SU-DHL-6 (cell line): ENCODE measurements around the gene GJA3.

Experiments
- H2AFZ ChIP-seq: fragments of 200-600 bp; sonication (generic); 2 replicates; pipeline ENCODE4 v1.6.1; 2014; ENCODE audit warnings: low read depth, mild to moderate bottlenecking, moderate library complexity, mixed read lengths, antibody characterized with exemption, low read length; ENCODE audit not compliant: severe bottlenecking
- H3F3A ChIP-seq: fragments of 200-600 bp; shearing (Covaris generic); 2 replicates; pipeline ENCODE4 v1.6.0; 2016; ENCODE audit warnings: antibody characterized with exemption, mild to moderate bottlenecking; ENCODE audit not compliant: insufficient read depth
- H3K27ac ChIP-seq: fragments of 200-600 bp; sonication (generic); 2 replicates; pipeline ENCODE4 v1.5.1; 2016; ENCODE audit warnings: low read depth, mild to moderate bottlenecking, low read length, moderate library complexity, mixed read lengths
- H3K27me3 ChIP-seq: fragments of 200-600 bp; sonication (generic), shearing (Covaris generic); 2 replicates; pipeline ENCODE4 v1.6.0; 2014; ENCODE audit warnings: mild to moderate bottlenecking, low read length
- H3K36me3 ChIP-seq: fragments of 200-600 bp; sonication (generic); 2 replicates; pipeline ENCODE4 v1.6.1; 2014; ENCODE audit warnings: mild to moderate bottlenecking, low read length, mixed read lengths
- H3K4me2 ChIP-seq: fragments of 300-600, 200-600 bp; shearing (Covaris generic), sonication (generic); 2 replicates; pipeline ENCODE4 v1.6.0; 2014; ENCODE audit warnings: low read length, low read depth, mild to moderate bottlenecking; ENCODE audit not compliant: poor library complexity, severe bottlenecking
- H3K4me3 ChIP-seq: fragments of 200-600 bp; sonication (generic); 2 replicates; pipeline ENCODE4 v1.5.1; 2014; ENCODE audit warnings: antibody characterized with exemption, low read length, mild to moderate bottlenecking, mixed read lengths; ENCODE audit not compliant: insufficient read depth, poor library complexity, severe bottlenecking
- H3K79me2 ChIP-seq: fragments of 200-600 bp; sonication (generic); 2 replicates; pipeline ENCODE4 v1.6.1; 2014; ENCODE audit warnings: mild to moderate bottlenecking, low read length, moderate library complexity; ENCODE audit not compliant: insufficient read depth
- H3K9ac ChIP-seq: fragments of 200-600 bp; sonication (generic); 2 replicates; pipeline ENCODE4 v1.7.0; 2014; ENCODE audit warnings: mild to moderate bottlenecking, low read length
- H3K9me2 ChIP-seq: fragments of 200-600 bp; sonication (generic); replicated peaks from 2 replicates; pipeline ENCODE4 v1.6.1; 2014; ENCODE audit warnings: low read length; ENCODE audit not compliant: insufficient read depth
- H3K9me3 ChIP-seq: fragments of 200-600 bp; sonication (generic); 2 replicates; pipeline ENCODE4 v1.6.1; 2014; ENCODE audit warnings: low read length, mixed read lengths; ENCODE audit not compliant: insufficient read depth
- H4K20me1 ChIP-seq: fragments of 200-600 bp; sonication (generic); 2 replicates; pipeline ENCODE4 v1.6.1; 2014; ENCODE audit warnings: low read depth, mild to moderate bottlenecking, antibody characterized with exemption, low read length, moderate library complexity, mixed read lengths
- EZH2phosphoT487 ChIP-seq: fragments of 200-600 bp; sonication (generic), shearing (Covaris generic); conservative IDR thresholded peaks from 2 replicates; pipeline ENCODE4 v1.6.1; 2018; ENCODE audit warnings: mild to moderate bottlenecking, antibody characterized with exemption, low read length, moderate library complexity, mixed read lengths
- TF ChIP-seq, protein P1 (sequence below): fragments of 200-600 bp; sonication (generic); IDR thresholded peaks from one replicate; pipeline ENCODE4 v1.5.1; 2017; ENCODE audit warnings: antibody characterized with exemption, mild to moderate bottlenecking, low read length, moderate library complexity; ENCODE audit not compliant: insufficient read depth, poor library complexity, severe bottlenecking

GJA3 gene

DNA sequence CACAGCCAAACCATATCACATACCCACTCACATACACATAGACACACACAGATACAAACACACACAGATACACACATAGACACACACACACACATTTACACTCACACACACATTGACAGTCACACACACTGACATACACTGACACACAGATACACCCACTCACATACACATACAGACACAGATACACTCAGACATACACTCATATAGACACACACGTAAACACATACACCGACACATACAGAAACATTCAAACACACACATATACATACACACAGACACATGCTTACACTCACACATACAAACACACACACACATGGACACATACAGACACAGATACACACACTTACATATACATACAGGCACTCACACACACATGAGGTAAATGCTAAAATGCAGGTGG lies 30.2 kb downstream of the GJA3 start:
- Histone ChIP-seq H4K20me1 (no peaks in the 10 kb centered on the region), H2AFZ (no peak overlapping the region), H3F3A (no peaks in the 10 kb centered on the region), H3K4me2 (no peak overlapping the region), H3K27ac (no peak overlapping the region), H3K9ac (no peak overlapping the region), H3K9me3 (no peaks in the 10 kb centered on the region), H3K27me3 (no peaks in the 10 kb centered on the region), H3K36me3 (no peaks in the 10 kb centered on the region), H3K4me3 (no peak overlapping the region), H3K9me2 (no peaks in the 10 kb centered on the region), H3K79me2 (no peaks in the 10 kb centered on the region)
- no peak for TF ChIP-seq EZH2phosphoT487
- TF ChIP-seq, protein P1, sequence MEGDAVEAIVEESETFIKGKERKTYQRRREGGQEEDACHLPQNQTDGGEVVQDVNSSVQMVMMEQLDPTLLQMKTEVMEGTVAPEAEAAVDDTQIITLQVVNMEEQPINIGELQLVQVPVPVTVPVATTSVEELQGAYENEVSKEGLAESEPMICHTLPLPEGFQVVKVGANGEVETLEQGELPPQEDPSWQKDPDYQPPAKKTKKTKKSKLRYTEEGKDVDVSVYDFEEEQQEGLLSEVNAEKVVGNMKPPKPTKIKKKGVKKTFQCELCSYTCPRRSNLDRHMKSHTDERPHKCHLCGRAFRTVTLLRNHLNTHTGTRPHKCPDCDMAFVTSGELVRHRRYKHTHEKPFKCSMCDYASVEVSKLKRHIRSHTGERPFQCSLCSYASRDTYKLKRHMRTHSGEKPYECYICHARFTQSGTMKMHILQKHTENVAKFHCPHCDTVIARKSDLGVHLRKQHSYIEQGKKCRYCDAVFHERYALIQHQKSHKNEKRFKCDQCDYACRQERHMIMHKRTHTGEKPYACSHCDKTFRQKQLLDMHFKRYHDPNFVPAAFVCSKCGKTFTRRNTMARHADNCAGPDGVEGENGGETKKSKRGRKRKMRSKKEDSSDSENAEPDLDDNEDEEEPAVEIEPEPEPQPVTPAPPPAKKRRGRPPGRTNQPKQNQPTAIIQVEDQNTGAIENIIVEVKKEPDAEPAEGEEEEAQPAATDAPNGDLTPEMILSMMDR, result no peak

- Histone ChIP-seq H2AFZ (no peak overlapping the region), H3K36me3 (no peaks in the 10 kb centered on the region), H3K9ac (no peak overlapping the region), H3K27me3 (no peaks in the 10 kb centered on the region), H3F3A (no peaks in the 10 kb centered on the region), H3K9me3 (no peaks in the 10 kb centered on the region), H3K4me2 (no peak overlapping the region), H3K27ac (no peak overlapping the region), H3K79me2 (no peaks in the 10 kb centered on the region), H4K20me1 (no peaks in the 10 kb centered on the region), H3K9me2 (no peaks in the 10 kb centered on the region), H3K4me3 (no peak overlapping the region)
- TF ChIP-seq EZH2phosphoT487, result no peak
- TF ChIP-seq, protein P1, result no peak
These were observed 30.8 kb downstream of the GJA3 start for GRCh38 chr13:20130012-20130411.

GRCh38 chr13:20129076-20129475 lies 31.8 kb downstream of the GJA3 start:
- H4K20me1 ChIP-seq, result no peaks in the 10 kb centered on the region
- no peak overlapping the region for H3K27ac ChIP-seq
- H3K4me2 ChIP-seq, result no peak overlapping the region
- H3K27me3 ChIP-seq, result no peaks in the 10 kb centered on the region
- H3K4me3 ChIP-seq, result no peak overlapping the region
- no peaks in the 10 kb centered on the region for H3K79me2 ChIP-seq
- H3F3A ChIP-seq, result no peaks in the 10 kb centered on the region
- H3K9ac ChIP-seq, result no peak overlapping the region
- no peaks in the 10 kb centered on the region for H3K9me3 ChIP-seq
- TF ChIP-seq, protein P1, result no peak
- TF ChIP-seq EZH2phosphoT487, result no peak
- no peak overlapping the region for H2AFZ ChIP-seq
- H3K36me3 ChIP-seq, result no peaks in the 10 kb centered on the region
- H3K9me2 ChIP-seq, result no peaks in the 10 kb centered on the region

GRCh38 chr13:20128459-20128931 lies 32.4 kb downstream of the GJA3 start:
- Histone ChIP-seq H3K36me3 (no peaks in the 10 kb centered on the region), H3K27ac (no peak overlapping the region), H3K9ac (no peak overlapping the region), H3K9me3 (no peaks in the 10 kb centered on the region), H4K20me1 (no peaks in the 10 kb centered on the region), H3K4me3 (no peak overlapping the region), H2AFZ (no peak overlapping the region), H3K79me2 (no peaks in the 10 kb centered on the region), H3K9me2 (no peaks in the 10 kb centered on the region), H3F3A (no peaks in the 10 kb centered on the region), H3K27me3 (no peaks in the 10 kb centered on the region), H3K4me2 (no peak overlapping the region)
- TF ChIP-seq, protein P1, result no peak
- no peak for TF ChIP-seq EZH2phosphoT487
